Naive thymus-derived CD4-positive, alpha-beta T cell (primary cell): ENCODE data around the gene OVCA2. TPM values are rescaled to one million over a fixed set of nuclear protein-coding genes. Genes with fewer than 3 reads are reported as not detected.

Experiments used
- ATAC-seq: fragments of 150-1000 bp; cut with Tn5 transposase; 2 replicates; pipeline ENCODE4 v1.10.0; 2021; ENCODE audit warnings: mild to moderate bottlenecking, moderate library complexity
- CTCF ChIA-PET: fragments of 350-600 bp; sonication (Branson Sonifier 250); formaldehyde crosslinking; loops from one replicate; lab custom pipeline; 2021; ENCODE audit warnings: antibody characterized with exemption; lab: Charles Lee
- POLR2A ChIA-PET: fragments of 350-600 bp; sonication (Branson Sonifier 250); formaldehyde crosslinking; loops from one replicate; lab custom pipeline; 2021; ENCODE audit warnings: antibody characterized with exemption, inconsistent platforms; lab: Charles Lee
- DNase-seq, 9 donors: peaks; one replicate each; pipeline versions ENCODE4 v3.0.0 to v3.0.0-alpha.2; 2020 to 2022; ENCODE audit warnings: mixed read lengths in 1 of 9
- H3K27ac ChIP-seq: one replicate; pipeline ENCODE4 v1.7.0; 2013; ENCODE audit warnings: mild to moderate bottlenecking, low read depth, low read length, moderate library complexity
- H3K27me3 ChIP-seq, 2 donors: one replicate each; pipeline ENCODE4 v1.7.0; 2013; ENCODE audit warnings: low read length in 2 of 2, mild to moderate bottlenecking in 2 of 2, moderate library complexity in 2 of 2; ENCODE audit not compliant: control insufficient read depth in 2 of 2, insufficient read depth in 2 of 2
- H3K36me3 ChIP-seq, 3 experiments: 1 replicate in 2 of 3; 2 replicates in 1 of 3; pipeline ENCODE4 v1.7.0; 2013; ENCODE audit warnings: low read length in 3 of 3, mild to moderate bottlenecking in 3 of 3, moderate library complexity in 1 of 3; ENCODE audit not compliant: insufficient read depth in 3 of 3, control insufficient read depth in 2 of 3
- H3K4me1 ChIP-seq, 2 donors: one replicate each; pipeline ENCODE4 v1.7.0; 2013; ENCODE audit warnings: low read length in 2 of 2, mild to moderate bottlenecking in 2 of 2, moderate library complexity in 1 of 2; ENCODE audit not compliant: control insufficient read depth in 2 of 2, insufficient read depth in 2 of 2
- H3K4me3 ChIP-seq: 2 replicates; pipeline ENCODE4 v1.7.0; 2013; ENCODE audit warnings: mild to moderate bottlenecking, low read length
- H3K9me3 ChIP-seq, 3 experiments: 1 replicate in 2 of 3; 2 replicates in 1 of 3; pipeline ENCODE4 v1.7.0; 2013; ENCODE audit warnings: low read length in 3 of 3; ENCODE audit not compliant: control insufficient read depth in 2 of 3
- H3K27ac Mint-ChIP-seq, 9 donors: one replicate each; pipeline ENCODE4 v1.8.0; 2020 to 2022; ENCODE audit warnings: mixed read lengths in 9 of 9, mild to moderate bottlenecking in 8 of 9, moderate library complexity in 5 of 9, inconsistent platforms in 2 of 9
- H3K27me3 Mint-ChIP-seq, 5 donors: one replicate each; pipeline ENCODE4 v1.8.0; 2021 to 2022; ENCODE audit warnings: mixed read lengths in 5 of 5, mild to moderate bottlenecking in 1 of 5
- H3K36me3 Mint-ChIP-seq, 5 donors: one replicate each; pipeline ENCODE4 v1.8.0; 2020 to 2022; ENCODE audit warnings: mixed read lengths in 5 of 5, mild to moderate bottlenecking in 3 of 5, inconsistent platforms in 1 of 5
- H3K4me1 Mint-ChIP-seq, 7 donors: one replicate each; pipeline ENCODE4 v1.8.0; 2020 to 2022; ENCODE audit warnings: mixed read lengths in 7 of 7, mild to moderate bottlenecking in 3 of 7, inconsistent platforms in 1 of 7
- H3K4me3 Mint-ChIP-seq, 10 donors: one replicate each; pipeline ENCODE4 v1.8.0; 2020 to 2022; ENCODE audit warnings: mild to moderate bottlenecking in 10 of 10, mixed read lengths in 10 of 10, moderate library complexity in 6 of 10, inconsistent platforms in 2 of 10
- H3K9me3 Mint-ChIP-seq, 11 donors: one replicate each; pipeline ENCODE4 v1.8.0; 2020 to 2022; ENCODE audit warnings: mixed read lengths in 11 of 11, mild to moderate bottlenecking in 4 of 11, inconsistent platforms in 1 of 11, moderate library complexity in 1 of 11
- intact Hi-C, 2 donors: fragments of 100-400 bp; cut with micrococcal nuclease; formaldehyde crosslinking; loops; one replicate each; pipeline ENCODE4 v1.15.1; 2023
- polyA plus RNA-seq, 2 donors: library from polyadenylated mRNA; unstranded; fragments of 300-500 nt; fragmentation: Illumina TruSeq; gene quantifications; one replicate each; pipeline ENCODE4 v1.2.3, GENCODE V29; 2021
- total RNA-seq, 6 experiments: library from RNA in 5 of 6; stranded (reverse) in 5 of 6; gene quantifications; 1 replicate in 5 of 6; 2 replicates in 1 of 6; pipeline ENCODE4 v1.2.3 and lab custom pipeline; 2021 to 2026

Gene OVCA2
- total and polyA plus RNA-seq, 7 experiments from 2014 or later: 24.5 to 65.5 (median 34.0) TPM

DNA sequence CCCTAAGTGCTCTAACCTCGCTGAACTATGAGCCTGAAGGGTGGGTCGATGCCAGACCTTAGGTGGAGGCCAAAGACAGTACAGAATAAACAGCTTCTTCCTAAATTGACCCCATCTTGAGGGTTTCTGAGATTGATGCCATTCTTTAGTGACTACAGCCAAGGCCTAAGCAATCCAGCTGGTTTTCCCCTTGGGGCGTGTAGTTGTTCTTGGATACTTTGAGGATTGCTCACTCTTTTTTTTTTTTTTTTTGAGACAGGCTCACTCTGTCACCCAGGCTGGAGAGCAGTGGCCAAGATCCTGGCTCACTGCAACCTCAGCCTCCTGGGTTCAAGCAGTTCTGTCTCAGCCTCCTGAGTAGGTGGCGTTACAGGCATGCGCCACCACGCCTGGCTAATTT, 2.0 kb downstream of the OVCA2 start:
- H3K4me1 Mint-ChIP-seq: peaks cover 9 to 37% (median 23%) of the 10 kb centered on the region in 7 donors
- peak overlapping the region; percentile 33 to 100 (median 92) for H3K4me3 Mint-ChIP-seq
- Histone ChIP-seq H3K36me3 (peaks cover 0 to 33% (median 6%) of the 10 kb centered on the region in 3 experiments), H3K4me1 (peaks cover 10 to 21% of the 10 kb centered on the region in 2 donors), H3K27me3 (peaks cover 0 to 2% of the 10 kb centered on the region in 2 donors), H3K9me3 (no peaks in the 10 kb centered on the region), H3K27ac (peak overlapping the region; percentile 89), H3K4me3 (no peak overlapping the region)
- H3K27me3 Mint-ChIP-seq: peaks cover 0 to 4% (median 0%) of the 10 kb centered on the region in 5 donors
- peaks cover 0 to 19% (median 0%) of the 10 kb centered on the region in 5 donors for H3K36me3 Mint-ChIP-seq
- DNase-seq (no peak), ATAC-seq (no peak)
- intact Hi-C loops: loop anchor here (2.0 to 5.0 kb wide), 10 partner anchors 13 to 526 kb away; partner anchors contain the start of genes INPP5K (in 1 of the 2), PITPNA (in 1 of the 2), RILP (in 1 of the 2) and RTN4RL1 (in 1 of the 2)
- H3K9me3 Mint-ChIP-seq: no peaks in the 10 kb centered on the region
- ChIA-PET POLR2A (interaction anchor here (0.6 to 1.5 kb wide), 4 partner anchors 10 to 1713 kb away, joined by 3 to 5 read pairs (median 4); no protein-coding TSS in a partner anchor), CTCF (no interaction called here)
- H3K27ac Mint-ChIP-seq: peak overlapping the region in 8 of 9 donors; percentile 62 to 99 (median 92)

DNA sequence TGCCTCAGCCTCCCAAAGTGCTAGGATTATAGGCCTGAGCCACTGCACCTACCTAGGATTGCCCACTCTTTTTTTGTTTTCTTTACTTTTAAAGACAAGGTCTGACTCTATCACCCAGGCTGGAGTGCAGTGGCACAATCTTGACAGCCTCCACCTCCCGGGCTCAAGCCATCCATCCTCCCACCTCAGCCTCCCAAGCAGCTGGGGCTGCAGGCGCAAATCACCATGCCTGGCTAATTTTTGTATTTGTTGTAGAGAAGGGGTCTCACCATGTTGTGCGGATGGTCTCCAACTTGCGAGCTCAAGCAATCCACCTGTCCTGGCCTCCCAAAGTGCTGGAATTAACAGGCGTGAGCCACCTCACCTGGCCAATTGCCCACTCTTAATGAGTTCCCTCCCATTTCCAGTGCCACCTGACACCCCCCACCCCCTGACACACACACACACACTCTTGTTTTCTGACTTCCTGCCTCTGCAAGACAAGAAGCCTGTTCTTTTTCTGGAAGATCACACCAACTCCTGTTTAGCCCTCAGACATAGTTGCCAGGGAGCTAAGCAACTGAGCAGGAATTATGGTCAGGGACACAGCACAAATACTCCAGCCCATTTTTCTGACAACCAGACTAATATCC, 2.6 kb downstream of the OVCA2 start:
- peak overlapping the region in 5 of 9 donors; percentile 33 to 80 (median 59) for H3K27ac Mint-ChIP-seq
- peak overlapping the region in 5 of 10 donors; percentile 8 to 96 (median 28) for H3K4me3 Mint-ChIP-seq

DNA sequence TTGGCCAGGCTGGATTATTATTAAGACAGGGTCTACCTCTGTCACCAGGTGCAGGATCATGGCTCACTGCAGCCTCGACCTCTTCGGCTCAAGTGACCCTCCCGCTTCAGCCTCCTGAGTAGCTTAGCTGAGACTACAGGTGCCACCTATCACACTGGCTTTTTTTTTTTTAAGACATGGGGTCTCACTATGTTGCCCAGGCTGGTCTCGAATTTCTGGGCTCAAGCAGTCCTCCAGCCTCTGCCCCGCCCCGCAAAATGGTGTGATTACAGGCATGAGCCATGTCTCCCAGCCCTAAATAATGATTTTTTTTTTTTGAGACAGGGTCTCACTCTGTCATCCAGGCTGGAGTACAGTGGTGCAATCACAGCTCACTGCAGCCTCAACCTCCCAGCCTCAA, 5.8 kb downstream of the OVCA2 start:
- H3K27ac ChIP-seq: no peak overlapping the region
- ChIA-PET POLR2A (interaction anchor here (0.9 to 1.5 kb wide), 3 partner anchors 10 to 255 kb away, joined by 4 to 9 read pairs (median 4); no protein-coding TSS in a partner anchor), CTCF (interaction anchor here (1.0 kb wide), 1 partner anchor 8 kb away, joined by 3 read pairs; no protein-coding TSS in a partner anchor)
- DNase-seq (no peak), ATAC-seq (no peak)
- intact Hi-C loops: no loop called here
- H3K27me3 ChIP-seq: peaks cover 0 to 9% of the 10 kb centered on the region in 2 donors
- H3K27ac Mint-ChIP-seq: no peak overlapping the region
- peaks cover 16 to 18% of the 10 kb centered on the region in 2 donors for H3K4me1 ChIP-seq
- H3K4me1 Mint-ChIP-seq: peaks cover 16 to 40% (median 26%) of the 10 kb centered on the region in 7 donors
- H3K4me3 ChIP-seq: no peak overlapping the region
- no peak overlapping the region for H3K4me3 Mint-ChIP-seq
- H3K36me3 Mint-ChIP-seq: peaks cover 0 to 15% (median 0%) of the 10 kb centered on the region in 5 donors
- no peaks in the 10 kb centered on the region for H3K9me3 Mint-ChIP-seq
- H3K9me3 ChIP-seq: no peaks in the 10 kb centered on the region
- H3K36me3 ChIP-seq: peaks cover 0 to 15% (median 6%) of the 10 kb centered on the region in 3 experiments
- H3K27me3 Mint-ChIP-seq: peaks cover 0 to 11% (median 0%) of the 10 kb centered on the region in 5 donors

More for the DNA sequence above, 2.6 kb downstream of the OVCA2 start:
- intact Hi-C loops: loop anchor here (5.0 kb wide), 6 partner anchors 162 to 527 kb away; partner anchors contain the start of genes INPP5K (in 1 of the 2), PITPNA (in 1 of the 2) and SMYD4 (in 1 of the 2)
- H3K9me3 Mint-ChIP-seq: no peaks in the 10 kb centered on the region
- DNase-seq: no peak
- peaks cover 9 to 43% (median 28%) of the 10 kb centered on the region in 7 donors for H3K4me1 Mint-ChIP-seq
- peaks cover 0 to 7% of the 10 kb centered on the region in 2 donors for H3K27me3 ChIP-seq
- no peaks in the 10 kb centered on the region for H3K9me3 ChIP-seq
- ChIA-PET POLR2A (interaction anchor here (0.7 to 1.5 kb wide), 2 partner anchors 223 to 1714 kb away, joined by 3 to 4 read pairs; no protein-coding TSS in a partner anchor), CTCF (interaction anchor here (0.7 kb wide), 1 partner anchor 395 kb away, joined by 4 read pairs; no protein-coding TSS in a partner anchor)
- no peak overlapping the region for H3K27ac ChIP-seq
- H3K27me3 Mint-ChIP-seq: peaks cover 0 to 4% (median 0%) of the 10 kb centered on the region in 5 donors
- H3K4me3 ChIP-seq: no peak overlapping the region
- no peak for ATAC-seq
- peaks cover 0 to 32% (median 6%) of the 10 kb centered on the region in 3 experiments for H3K36me3 ChIP-seq
- H3K4me1 ChIP-seq: peaks cover 16 to 27% of the 10 kb centered on the region in 2 donors
- H3K36me3 Mint-ChIP-seq: peaks cover 0 to 19% (median 0%) of the 10 kb centered on the region in 5 donors

DNA sequence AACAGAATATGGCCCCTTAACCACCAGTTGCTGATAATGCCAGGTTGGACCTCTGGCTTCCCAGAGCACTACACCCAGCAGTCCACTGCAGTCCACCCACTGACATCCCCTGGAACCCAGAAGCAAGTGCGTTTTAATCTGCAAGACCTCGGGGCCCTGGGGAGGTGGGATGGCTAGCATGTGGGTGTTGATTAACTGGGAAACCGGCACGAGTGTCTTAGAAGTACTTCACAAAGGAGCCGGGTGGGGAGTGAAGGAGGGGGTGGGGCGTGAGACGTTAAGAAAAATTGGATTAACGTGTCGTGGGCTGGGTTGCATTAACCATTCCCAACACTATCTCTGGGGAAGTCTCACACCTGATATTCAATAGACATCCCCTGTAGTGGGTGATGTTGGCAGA, 7.0 kb downstream of the OVCA2 start:
- Histone ChIP-seq H3K27me3 (peaks cover 0 to 9% of the 10 kb centered on the region in 2 donors), H3K4me1 (peaks cover 15 to 21% of the 10 kb centered on the region in 2 donors), H3K9me3 (no peaks in the 10 kb centered on the region), H3K4me3 (peak overlapping the region; percentile 75), H3K27ac (no peak overlapping the region), H3K36me3 (peaks cover 0 to 9% (median 4%) of the 10 kb centered on the region in 3 experiments)
- H3K9me3 Mint-ChIP-seq: no peaks in the 10 kb centered on the region
- no peak for DNase-seq
- intact Hi-C loops: loop anchor here in 1 of 2 donors (2.0 kb wide), 1 partner anchor 18 kb away; the partner anchor contains the start of gene DPH1
- ChIA-PET CTCF (interaction anchor here (1.1 kb wide), 1 partner anchor 196 kb away, joined by 4 read pairs; no protein-coding TSS in a partner anchor), POLR2A (interaction anchor here (0.6 kb wide), 2 partner anchors 176 to 332 kb away, joined by 4 to 6 read pairs; no protein-coding TSS in a partner anchor)
- H3K4me1 Mint-ChIP-seq: peaks cover 8 to 36% (median 22%) of the 10 kb centered on the region in 7 donors
- ATAC-seq: no peak
- H3K27ac Mint-ChIP-seq: peak overlapping the region in 3 of 9 donors; percentile 19 to 80 (median 66)
- peak overlapping the region; percentile 32 to 81 (median 68) for H3K4me3 Mint-ChIP-seq
- peaks cover 0 to 15% (median 0%) of the 10 kb centered on the region in 5 donors for H3K27me3 Mint-ChIP-seq
- H3K36me3 Mint-ChIP-seq: peaks cover 0 to 5% (median 0%) of the 10 kb centered on the region in 5 donors

DNA sequence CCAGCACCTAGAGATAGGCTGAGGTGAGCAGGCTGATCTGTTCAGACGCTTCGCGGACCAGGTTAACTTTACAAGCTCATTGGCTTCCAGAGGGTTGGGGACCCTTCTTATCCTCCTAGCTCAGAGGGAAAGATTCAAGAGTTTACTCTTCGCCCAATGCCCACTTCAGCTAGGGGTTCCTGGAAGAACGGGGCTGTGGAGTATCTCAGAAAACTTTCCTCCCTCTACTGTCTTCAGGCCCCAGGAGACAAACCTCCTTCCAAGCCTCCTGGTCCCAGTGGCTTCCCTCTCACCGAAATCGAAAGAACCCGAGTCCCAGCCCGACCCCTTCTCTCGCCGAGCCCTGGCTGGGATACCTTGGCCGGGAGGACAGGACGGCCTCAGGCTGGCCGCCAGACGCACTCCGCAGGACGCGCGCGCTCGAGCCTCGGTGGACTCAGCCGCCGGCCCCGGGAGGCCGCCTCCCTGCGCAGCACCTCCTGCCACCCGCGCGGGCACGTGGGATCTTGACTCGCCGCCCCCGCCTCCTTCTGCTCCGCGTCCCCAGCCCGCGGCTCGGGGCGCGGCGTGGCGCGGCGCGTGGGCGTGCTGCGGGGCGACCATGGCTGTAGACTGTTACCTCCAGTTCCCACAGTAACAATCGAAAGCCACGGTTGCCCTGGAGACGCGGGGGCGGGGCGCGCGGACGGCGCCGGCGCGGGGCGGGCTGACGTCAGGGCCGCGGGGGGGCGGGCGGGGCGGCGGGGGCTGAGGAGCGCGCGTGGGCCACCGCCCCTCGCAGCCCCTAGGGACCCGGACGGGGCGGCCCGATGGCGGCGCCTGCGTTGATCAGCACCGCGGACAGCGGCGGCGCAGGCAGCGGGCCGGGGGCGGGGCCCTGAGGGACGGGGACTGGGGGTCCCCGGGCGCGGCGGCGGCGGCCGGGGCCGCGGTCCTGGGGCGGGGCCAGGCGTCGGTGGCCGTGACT, 7.8 kb downstream of the OVCA2 start:
- peak overlapping the region; percentile 51 to 81 (median 74) for H3K4me3 Mint-ChIP-seq
- Histone ChIP-seq H3K27ac (peak overlapping the region; percentile 42), H3K36me3 (peaks cover 0 to 3% (median 0%) of the 10 kb centered on the region in 3 experiments), H3K4me3 (peak overlapping the region; percentile 75), H3K4me1 (peaks cover 20 to 27% of the 10 kb centered on the region in 2 donors), H3K27me3 (peaks cover 0 to 9% of the 10 kb centered on the region in 2 donors), H3K9me3 (no peaks in the 10 kb centered on the region)
- H3K27me3 Mint-ChIP-seq: peaks cover 0 to 15% (median 0%) of the 10 kb centered on the region in 5 donors
- peak overlapping the region in 5 of 9 donors; percentile 39 to 83 (median 66) for H3K27ac Mint-ChIP-seq
- CTCF ChIA-PET: interaction anchor here (1.1 to 2.2 kb wide), 2 partner anchors 195 to 196 kb away, joined by 4 to 9 read pairs; no protein-coding TSS in a partner anchor
- no peaks in the 10 kb centered on the region for H3K9me3 Mint-ChIP-seq
- H3K36me3 Mint-ChIP-seq: peaks cover 0 to 4% (median 0%) of the 10 kb centered on the region in 5 donors
- intact Hi-C loops: loop anchor here (1.0 to 2.0 kb wide), 3 partner anchors 7 to 352 kb away; partner anchors contain the start of genes OVCA2 (in 2 of the 2), DPH1 (in 1 of the 2) and MNT (in 1 of the 2)
- peaks cover 8 to 37% (median 28%) of the 10 kb centered on the region in 7 donors for H3K4me1 Mint-ChIP-seq
- DNase-seq: peak; percentile 82 to 96 (median 86)
- peak; percentile 79 for ATAC-seq
- POLR2A ChIA-PET: no interaction called here
